GM23248 (cell line): Measurements from ENCODE around the gene RNPEP.

Experiments used
- EZH2 ChIP-seq: fragments of 200-600 bp; sonication (generic); IDR thresholded peaks from 2 replicates; pipeline ENCODE4 v1.6.1; 2018; ENCODE audit warnings: antibody characterized with exemption, mild to moderate bottlenecking; ENCODE audit not compliant: insufficient read depth, poor library complexity, severe bottlenecking
- EZH2phosphoT487 ChIP-seq: fragments of 200-600 bp; sonication (generic); IDR thresholded peaks from 2 replicates; pipeline ENCODE4 v1.6.1; 2018; ENCODE audit warnings: antibody characterized with exemption, moderate library complexity, mild to moderate bottlenecking, low read depth; ENCODE audit not compliant: insufficient read depth

GRCh38 chr1:201985355-201985754, 2.9 kb downstream of the RNPEP start:
- TF ChIP-seq EZH2: no peak
- TF ChIP-seq EZH2phosphoT487: no peak
